ENCODE results near the gene ADARB2.

The ADARB2 gene

DNA sequence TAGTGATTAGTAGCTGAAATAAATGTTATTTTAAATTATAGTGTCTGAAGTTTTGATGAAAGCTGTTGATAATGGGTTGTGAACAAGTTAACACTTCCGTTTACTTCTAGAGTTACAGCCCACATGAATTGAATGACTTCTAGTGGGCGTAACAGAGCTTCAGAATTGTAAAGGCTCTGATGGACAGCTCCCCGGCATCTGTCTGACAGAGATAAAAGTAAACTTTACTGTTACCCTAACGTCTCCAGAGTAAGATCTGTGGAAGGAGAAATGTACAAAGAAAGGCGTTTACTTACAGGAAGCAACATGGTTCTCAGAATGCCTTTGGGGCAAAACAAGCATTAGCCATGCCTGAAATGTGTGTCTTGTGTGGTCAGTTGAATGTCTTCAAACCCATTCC lies 124.4 kb downstream of the ADARB2 start:
- DNase-seq = no peak

- DNase-seq = no peak
Measured at GRCh38 chr10:1611936-1612550, 125.3 kb downstream of the ADARB2 start.

GRCh38 chr10:1610986-1611770 lies 126.1 kb downstream of the ADARB2 start:
- DNase-seq = no peak

DNA sequence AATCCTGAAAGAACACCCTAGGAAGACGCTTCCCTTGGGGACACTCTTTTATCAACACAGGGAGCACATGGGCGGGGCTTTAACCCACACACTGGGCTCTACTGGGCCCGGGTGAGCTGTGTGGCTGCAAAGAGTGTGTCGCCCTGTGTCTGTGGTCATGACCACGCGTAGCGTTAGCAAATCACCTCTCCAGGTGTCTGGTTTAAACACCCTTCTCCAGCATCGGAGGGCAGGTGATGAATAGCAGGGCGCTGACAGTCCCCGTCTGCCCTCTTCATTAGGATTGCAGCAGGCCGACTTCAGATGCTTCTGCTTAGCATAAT lies 127.7 kb downstream of the ADARB2 start:
- no peak for DNase-seq

- DNase-seq = no peak
Measured at GRCh38 chr10:1608851-1609647, 128.3 kb downstream of the ADARB2 start.

DNA sequence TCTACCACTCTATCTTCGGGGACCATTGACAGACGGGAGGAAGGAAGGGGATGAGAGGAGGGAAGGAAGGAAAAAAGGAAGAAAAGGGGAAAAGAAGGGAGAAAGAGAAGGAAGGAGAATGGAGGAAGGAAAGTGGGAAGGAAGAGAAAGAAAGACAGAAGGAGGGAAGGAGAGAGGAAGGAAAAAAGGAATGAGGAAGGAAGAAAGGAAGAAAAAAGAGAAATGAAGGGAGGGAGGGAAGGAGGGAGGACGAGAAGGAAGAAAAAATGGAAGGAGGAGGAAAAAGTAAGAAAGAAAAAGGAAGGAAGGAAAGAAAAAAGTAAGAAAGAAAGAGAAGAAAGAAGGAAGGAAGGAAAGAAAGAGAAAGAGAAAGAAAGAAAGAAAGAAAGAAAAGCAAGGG lies 128.9 kb downstream of the ADARB2 start:
- no peak for DNase-seq

- DNase-seq = no peak
Measured at GRCh38 chr10:1607466-1607865, 129.9 kb downstream of the ADARB2 start.

DNA sequence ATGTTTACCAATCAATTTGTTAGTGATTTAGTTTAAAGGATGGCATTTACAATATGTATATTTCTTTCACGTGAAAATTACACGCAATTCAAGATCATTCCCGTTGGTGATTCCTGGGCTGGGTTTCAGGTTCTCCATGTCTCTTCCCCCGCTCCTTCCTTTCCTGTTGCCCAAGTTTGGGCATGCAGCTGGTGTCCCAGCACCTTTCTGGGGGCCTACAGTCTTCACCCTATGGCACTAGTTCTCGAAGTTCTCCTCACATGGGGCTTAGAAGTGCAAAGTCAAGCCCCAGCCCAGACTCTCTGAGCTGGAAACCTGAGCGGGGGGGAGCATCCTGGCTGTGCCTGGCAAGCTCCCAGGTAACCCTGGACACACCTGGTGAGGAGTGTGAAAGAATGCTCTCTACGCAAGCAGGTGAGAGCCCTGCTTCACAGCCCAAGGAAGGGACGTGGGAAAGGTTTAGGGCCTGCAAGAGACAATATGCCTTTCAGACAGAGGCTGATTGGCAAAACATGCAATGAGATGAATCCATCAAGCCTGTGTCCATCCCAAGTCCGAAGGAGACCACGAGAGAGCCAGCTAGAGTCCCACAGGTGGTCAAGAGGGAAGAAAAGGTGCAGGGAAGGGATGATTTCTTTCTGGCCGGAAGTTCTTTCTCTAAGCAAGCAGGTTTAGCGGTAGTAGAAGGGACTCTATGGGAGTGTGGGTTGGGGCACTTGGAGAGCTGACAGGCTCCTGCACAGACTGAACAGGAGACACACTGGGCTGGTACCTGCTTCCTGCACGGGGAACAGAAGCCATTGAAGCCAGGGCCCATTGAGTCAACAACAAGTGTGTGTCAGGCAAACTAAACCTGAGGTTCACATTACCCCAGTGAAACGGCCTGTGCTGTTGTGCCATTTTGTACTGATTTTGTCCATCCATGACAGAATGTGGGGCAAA lies 131.1 kb downstream of the ADARB2 start:
- DNase-seq = no peak

GRCh38 chr10:1605121-1605520 lies 132.2 kb downstream of the ADARB2 start:
- DNase-seq = no peak

DNA sequence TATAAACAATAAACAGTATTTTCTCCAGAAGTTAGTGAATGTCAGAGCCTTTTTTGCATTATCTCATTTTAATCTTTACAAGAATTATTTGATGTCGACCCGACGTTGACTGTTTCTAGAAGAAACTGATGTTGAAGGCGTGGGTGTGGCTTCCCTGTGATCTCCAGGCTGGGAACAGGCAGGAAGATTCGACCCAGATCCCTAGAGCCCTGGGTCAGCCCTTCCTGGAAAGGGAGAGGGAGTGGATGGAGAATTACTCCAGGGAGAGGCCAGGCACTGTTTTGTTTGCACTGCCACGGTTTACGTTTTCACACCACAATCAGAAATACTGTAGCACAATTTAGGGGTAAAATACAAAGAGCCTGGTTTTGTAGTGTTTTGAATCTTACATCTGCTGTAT lies 133.1 kb downstream of the ADARB2 start:
- DNase-seq = no peak

- DNase-seq = no peak
Measured at GRCh38 chr10:1603181-1603580, 134.1 kb downstream of the ADARB2 start.

GRCh38 chr10:1602037-1602484 lies 135.3 kb downstream of the ADARB2 start:
- DNase-seq = no peak

DNA sequence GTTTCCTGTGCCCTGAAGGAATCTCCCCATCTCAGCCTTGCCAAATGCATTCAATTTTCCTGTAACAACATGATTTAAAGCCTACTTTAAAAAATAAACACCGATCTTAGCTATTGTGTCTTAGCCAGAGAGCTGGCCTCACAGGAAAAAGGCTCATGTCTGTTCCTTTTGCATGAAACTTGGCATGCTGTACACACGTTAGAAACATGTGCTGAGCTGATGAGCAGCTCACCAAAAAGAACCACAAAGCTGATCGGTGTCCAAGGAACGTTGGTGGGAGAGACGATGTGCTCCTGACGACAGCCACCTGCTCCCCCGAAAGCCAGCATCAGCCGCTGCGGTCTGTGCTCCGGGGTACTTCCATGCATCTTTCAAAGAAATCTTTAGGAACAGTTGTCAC lies 135.9 kb downstream of the ADARB2 start:
- DNase-seq = no peak

- DNase-seq = no peak
Measured at GRCh38 chr10:1600861-1601260, 136.5 kb downstream of the ADARB2 start.

DNA sequence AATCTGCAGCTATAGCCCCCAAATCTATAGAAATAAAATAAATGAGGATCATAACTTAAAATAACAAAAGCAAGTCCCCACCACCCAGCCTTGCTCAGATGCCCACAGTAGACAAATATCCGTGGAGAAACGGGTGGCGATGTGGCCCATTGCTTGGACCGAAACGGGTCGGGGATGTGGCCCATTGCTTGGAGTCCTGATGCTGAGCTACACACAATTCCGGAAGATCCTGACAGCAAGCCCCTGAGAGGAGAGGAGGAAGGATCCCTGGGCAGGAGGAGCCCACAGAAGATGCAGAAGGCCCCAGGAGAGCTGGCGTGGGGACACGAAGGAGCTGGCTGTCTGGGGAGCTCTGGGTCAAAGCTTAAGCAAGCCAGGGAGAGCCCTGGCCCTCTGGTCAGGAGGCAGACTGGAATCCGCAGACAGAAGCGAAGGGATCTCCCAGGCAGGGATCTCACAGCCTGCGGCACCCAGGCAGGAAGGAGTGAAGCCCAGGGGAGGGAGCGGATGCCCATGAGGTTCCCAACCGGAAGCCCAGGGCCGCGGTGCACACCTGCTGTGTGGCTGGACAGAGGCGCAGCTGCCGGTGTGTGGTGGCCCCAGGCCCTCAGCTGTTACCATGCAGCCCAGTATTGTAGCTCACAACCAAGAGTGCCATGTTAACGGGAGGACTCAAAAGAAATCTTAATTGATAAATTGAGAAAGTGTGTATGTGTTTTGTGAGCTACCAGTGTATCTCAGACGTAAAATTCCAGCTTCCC lies 138.8 kb downstream of the ADARB2 start:
- DNase-seq = no peak

GRCh38 chr10:1597370-1598146 lies 139.8 kb downstream of the ADARB2 start:
- DNase-seq = no peak

DNA sequence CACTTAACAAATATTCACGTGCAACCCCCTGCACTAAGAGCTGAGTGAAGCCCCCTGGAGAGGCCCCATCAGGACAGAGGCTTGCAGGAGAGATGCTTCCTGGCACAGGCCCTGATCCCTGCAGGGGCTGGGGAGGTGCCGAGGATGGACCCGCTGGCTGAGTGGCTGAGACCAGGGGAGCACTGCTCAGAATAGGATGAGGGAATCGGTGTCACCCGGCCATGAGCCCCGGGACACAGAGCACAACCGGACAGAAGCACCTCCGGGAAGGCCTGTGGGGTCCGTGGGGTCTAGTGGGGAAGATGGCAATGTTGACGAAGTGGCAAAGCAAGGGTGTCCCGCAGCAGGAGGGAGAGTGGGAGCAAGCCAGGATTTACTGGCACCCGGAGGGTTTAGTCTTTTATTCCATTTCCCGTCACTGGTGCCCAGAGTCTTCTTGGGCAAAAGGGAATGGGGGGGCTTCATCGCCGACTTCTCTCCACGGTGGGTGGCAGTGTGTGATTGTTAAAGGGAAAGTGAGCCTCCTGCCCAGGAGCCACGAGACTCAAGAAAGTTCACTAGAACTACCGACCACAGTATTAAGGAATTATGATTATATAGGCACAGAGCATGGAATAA lies 140.7 kb downstream of the ADARB2 start:
- DNase-seq = no peak

DNA sequence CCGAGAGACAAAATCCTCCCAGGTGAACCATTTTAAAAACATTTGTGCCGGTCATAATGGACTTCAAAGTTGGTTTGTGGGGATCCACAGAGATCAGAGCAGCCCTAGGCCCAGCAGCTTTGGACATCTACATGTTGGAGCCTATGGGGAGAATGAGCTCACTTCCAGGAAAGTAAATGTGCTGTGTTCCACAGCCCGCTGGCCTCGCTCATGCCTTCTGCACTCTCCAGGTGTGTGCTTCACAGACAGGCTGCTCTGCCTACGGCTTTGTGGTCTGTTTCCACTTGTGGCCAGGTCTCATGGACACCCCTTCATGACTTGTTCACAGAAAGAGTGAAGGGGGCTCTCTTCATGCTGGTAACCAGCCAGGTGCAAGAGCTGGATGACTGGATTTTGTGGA lies 141.6 kb downstream of the ADARB2 start:
- no peak for DNase-seq

- DNase-seq = no peak
Measured at GRCh38 chr10:1595242-1595600, 142.1 kb downstream of the ADARB2 start.

Data from right kidney (tissue), 1 donor.